ENCODE results near the gene FMNL2. TPM values are rescaled to one million over a fixed set of nuclear protein-coding genes. Genes with fewer than 3 reads are reported as not detected.

FMNL2 gene
- total RNA-seq, 1 experiment from 2014 or later: 33.6 TPM

- H3K18ac ChIP-seq (ENCODE audit: insufficient read length, low read depth, low read length): no peak overlapping the region
- H4K5ac ChIP-seq (ENCODE audit: insufficient read length, low read depth, low read length): no peak overlapping the region
- no peak overlapping the region for H2BK120ac ChIP-seq (ENCODE audit: low read depth, low read length, poor library complexity, severe bottlenecking)
- H2BK20ac ChIP-seq (ENCODE audit: low read depth, low read length, poor library complexity, severe bottlenecking): no peak overlapping the region
- no peak overlapping the region for H3K4ac ChIP-seq (ENCODE audit: low read depth, low read length)
- H3K4me3 Mint-ChIP-seq: no peak overlapping the region
- peak overlapping the region in 2 of 3 experiments; percentile 29 to 33; a peak in 1 of 7 replicates for H3K27ac Mint-ChIP-seq
- H2BK12ac ChIP-seq (ENCODE audit: insufficient read length, low read depth, low read length): no peak overlapping the region
- H2AFZ ChIP-seq (ENCODE audit: low read length): no peak overlapping the region
- no peak for TF ChIP-seq CTCF (conservative IDR thresholded peaks at IDR 0.05)
- no peak overlapping the region for H2AK5ac ChIP-seq (ENCODE audit: insufficient read length, low read length)
- peaks cover 10 to 12% of the 10 kb centered on the region in 2 experiments for H3K9me3 Mint-ChIP-seq
- peaks cover 1% of the 10 kb centered on the region; the same call in 1 of the 2 replicates for H3K79me2 ChIP-seq (ENCODE audit: insufficient read depth, low read length)
- no peak overlapping the region for H3K9ac ChIP-seq (ENCODE audit: extremely low read depth, insufficient read length, low read length)
- peaks cover 6% of the 10 kb centered on the region; the same call in 1 of the 2 replicates for H3K4me1 ChIP-seq (ENCODE audit: insufficient read depth, low read length)
- no peak overlapping the region for H3K56ac ChIP-seq (ENCODE audit: insufficient read length, low read depth, low read length)
- no peak overlapping the region for H3T11ph ChIP-seq (ENCODE audit: low read length)
- H4K20me1 ChIP-seq (ENCODE audit: control insufficient read depth, insufficient read depth, insufficient read length): no peaks in the 10 kb centered on the region
- H3K27me3 ChIP-seq (ENCODE audit: insufficient read depth, low read length): no peaks in the 10 kb centered on the region
- H3K14ac ChIP-seq (ENCODE audit: insufficient read depth, low read length): no peak overlapping the region
- no peaks in the 10 kb centered on the region for H3K27me3 Mint-ChIP-seq (ENCODE audit: low read depth)
- H2BK15ac ChIP-seq (ENCODE audit: low read depth, low read length): no peak overlapping the region
- no peak overlapping the region for H3K27ac ChIP-seq (ENCODE audit: insufficient read length, low read depth, low read length)
- no peak overlapping the region for H4K91ac ChIP-seq (ENCODE audit: insufficient read length, low read depth, low read length)
- no peaks in the 10 kb centered on the region for H3K79me1 ChIP-seq (ENCODE audit: insufficient read depth, low read depth, low read length, poor library complexity, severe bottlenecking)
- H3K9me3 ChIP-seq (ENCODE audit: control insufficient read depth, low read depth, low read length): no peaks in the 10 kb centered on the region
- H3K36me3 Mint-ChIP-seq (ENCODE audit: insufficient read depth in 1 of 3, low read depth in 3 of 3): peaks cover 0 to 17% (median 6%) of the 10 kb centered on the region in 3 experiments; a peak in 4 of 7 replicates
- H2BK5ac ChIP-seq (ENCODE audit: insufficient read length, low read length): no peak overlapping the region
- no peak overlapping the region for H3K4me2 ChIP-seq (ENCODE audit: insufficient read depth, insufficient read length, low read length)
- H3K23me2 ChIP-seq (ENCODE audit: insufficient read length, low read depth, low read length, poor library complexity, severe bottlenecking): no peaks in the 10 kb centered on the region
- no peak overlapping the region for H3K23ac ChIP-seq (ENCODE audit: insufficient read length, low read depth, low read length)
- WGBS (ENCODE audit: extremely low coverage, insufficient read length, low lambda C conversion rate): no CpG with 5 or more reads among the region's 3 CpGs
- H4K8ac ChIP-seq (replicated peaks; ENCODE audit: insufficient read length, low read depth, low read length): no peak overlapping the region
- DNase-seq: no peak
- H3K4me1 Mint-ChIP-seq: peaks cover 49 to 50% of the 10 kb centered on the region in 2 experiments
Observed at GRCh38 chr2:152499331-152499816, 164.4 kb downstream of the FMNL2 start.

Data from H9 (cell line).